ENCODE data around the gene EML3.
"Not testable (repeated sequence)": the region's sequence is repeated elsewhere in the genome, so short reads cannot be mapped to it uniquely, and the experiment has no call there.

The EML3 gene

DNA sequence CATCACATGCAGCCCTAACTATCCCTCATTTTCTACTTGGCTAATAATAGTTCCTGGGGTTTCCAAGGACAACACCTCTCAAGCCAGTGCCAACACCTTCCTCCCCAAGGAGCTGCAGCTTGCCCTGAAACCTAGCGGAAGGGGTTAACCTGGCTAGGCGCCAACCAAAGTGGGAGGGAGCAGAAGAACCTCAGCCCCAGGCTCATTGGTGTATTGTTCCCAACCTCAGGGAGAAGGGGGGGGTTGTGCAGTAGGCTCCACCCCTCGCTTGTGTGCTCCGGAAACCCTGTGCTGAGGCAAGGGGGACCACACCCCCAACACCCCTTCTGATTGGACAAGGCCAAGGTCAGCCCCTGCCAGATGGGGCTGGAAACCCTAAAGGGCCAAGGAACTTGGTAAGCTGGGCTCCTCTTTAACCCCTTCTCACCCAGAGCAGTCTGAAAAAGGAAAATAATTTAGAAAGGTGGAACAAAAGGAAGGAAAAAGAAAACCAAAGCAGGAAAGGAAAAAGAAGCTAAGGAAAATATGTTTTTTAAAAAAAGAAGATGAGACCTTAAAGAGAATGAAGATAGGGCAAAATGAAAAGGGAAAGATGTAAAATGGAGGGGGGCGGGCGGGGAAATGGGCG, 13.4 kb downstream of the EML3 start:
- DNase-seq = peak; percentile 96

- no peak for DNase-seq
Observed at GRCh38 chr11:62595124-62595523, 17.5 kb downstream of the EML3 start.

- DNase-seq = peak; percentile 74
Observed at GRCh38 chr11:62593434-62594044, 19.0 kb downstream of the EML3 start.

DNA sequence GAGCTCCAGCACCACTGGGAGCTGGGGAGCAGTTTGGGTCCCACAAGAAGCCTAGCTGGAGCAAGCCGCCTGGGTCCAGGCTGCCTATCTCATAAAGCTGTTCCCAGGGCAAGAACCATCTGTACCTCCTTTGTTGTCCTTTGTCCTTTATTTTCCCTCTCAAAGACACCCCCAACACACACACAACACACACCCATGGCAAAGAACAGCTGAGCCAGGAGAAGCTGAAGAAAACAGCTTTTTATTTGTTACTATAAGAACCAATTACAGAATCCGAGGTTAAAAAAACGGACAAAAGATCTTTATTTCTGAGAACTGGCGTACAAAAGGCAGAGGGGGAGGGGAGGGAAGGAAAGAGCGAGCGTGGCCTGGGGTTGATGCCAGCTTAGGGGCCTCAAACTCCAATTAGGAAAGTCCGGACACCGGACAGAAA, 19.6 kb downstream of the EML3 start:
- DNase-seq = no peak

DNA sequence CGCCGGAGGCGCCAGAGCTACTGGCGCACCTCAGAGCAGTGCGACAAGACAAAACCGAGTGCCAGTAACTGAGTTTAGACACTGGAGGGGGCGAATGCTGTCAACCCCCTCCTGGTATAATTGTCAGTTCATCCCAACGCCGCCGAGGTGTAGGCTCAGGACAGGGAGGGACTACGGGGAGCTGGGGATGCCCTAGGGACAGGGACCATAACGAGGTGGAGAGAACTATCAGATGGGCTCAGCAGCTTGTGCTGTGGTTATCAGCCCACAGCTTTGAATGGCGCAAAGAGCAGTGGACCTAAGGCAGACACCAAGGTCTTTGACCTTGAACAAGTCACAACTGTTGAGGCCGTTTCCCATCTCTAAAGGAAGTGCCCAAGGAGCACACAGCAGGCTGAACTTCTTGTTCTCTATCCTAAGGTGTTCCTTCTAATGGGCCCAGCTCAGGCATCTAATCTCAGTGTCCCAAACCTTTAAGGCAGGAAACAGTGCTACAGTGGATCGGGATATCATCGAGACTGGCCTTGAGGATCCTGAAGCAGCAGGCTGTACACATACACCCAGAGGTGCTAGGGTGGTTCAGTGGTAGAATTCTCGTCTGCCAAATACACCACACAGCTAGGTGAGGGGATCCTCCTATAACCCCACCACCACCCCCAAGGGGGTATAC, 20.3 kb downstream of the EML3 start:
- no peak for DNase-seq

DNA sequence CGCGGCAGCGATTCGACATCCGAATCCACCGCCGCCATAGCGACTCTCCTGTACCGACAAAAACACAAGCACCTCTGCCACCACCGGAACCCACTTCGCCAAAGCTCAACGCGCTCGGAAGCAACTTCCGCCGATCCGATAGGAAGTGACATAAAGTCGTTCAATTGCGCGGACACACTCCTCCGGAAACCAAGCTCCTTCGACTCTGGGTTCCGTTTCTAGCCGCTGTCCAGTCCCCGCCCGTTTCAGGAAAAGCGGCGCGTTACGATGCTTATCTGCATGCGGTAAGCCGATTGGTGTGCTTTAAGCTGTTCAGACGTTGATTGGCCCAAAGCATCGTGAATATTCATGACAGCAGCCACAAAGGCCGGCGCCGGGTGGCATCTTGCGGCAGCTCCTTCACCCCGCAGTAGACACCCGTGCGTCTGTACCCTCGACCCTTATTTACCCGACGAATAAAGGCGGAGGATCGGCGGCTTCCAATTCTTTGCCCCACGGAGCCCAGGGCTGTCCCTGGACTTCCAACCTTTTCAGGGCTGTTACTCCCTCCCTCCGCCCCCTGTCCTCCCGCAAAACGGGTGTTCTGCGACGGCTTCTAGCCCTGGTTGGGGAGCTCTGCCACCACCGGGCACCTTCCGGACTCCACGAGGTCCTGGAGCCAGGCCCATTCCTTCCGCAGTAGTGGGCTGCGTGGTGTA, 21.0 kb downstream of the EML3 start, which contains the start of gene TUT1:
TUT1 (minus strand) TSS at position 76 of the 698 bp plus-strand sequence; CDS start at position 38, 38 bp downstream.
- DNase-seq = peak; percentile 97

GRCh38 chr11:62588966-62589637, 23.5 kb downstream of the EML3 start:
- DNase-seq = no peak

DNA sequence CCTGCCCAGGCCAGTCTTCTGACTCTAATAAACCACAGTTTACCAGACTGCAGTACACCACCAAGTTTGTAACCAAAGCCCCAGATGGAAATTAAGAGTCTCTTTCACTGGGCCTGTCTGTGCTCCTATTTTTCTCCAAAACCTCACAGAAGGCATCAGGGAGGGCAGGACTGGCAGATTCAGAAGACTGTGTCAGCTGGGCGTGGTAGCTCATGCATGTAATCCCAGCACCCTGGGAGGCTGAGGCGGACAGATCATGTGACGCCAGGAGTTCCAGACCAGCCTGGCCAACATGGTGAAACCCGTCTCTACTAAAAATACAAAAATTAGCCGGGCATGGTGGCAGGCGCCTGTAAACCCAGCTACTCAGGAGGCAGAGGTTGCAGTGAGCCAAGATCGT, 27.2 kb downstream of the EML3 start:
- not testable (repeated sequence) for DNase-seq

GRCh38 chr11:62581735-62582134, 30.8 kb downstream of the EML3 start:
- DNase-seq = not testable (repeated sequence)

GRCh38 chr11:62580959-62581715, 31.4 kb downstream of the EML3 start:
- DNase-seq = no peak

- no peak for DNase-seq
Observed at GRCh38 chr11:62579252-62579651, 33.3 kb downstream of the EML3 start.

- DNase-seq = no peak
Observed at GRCh38 chr11:62578541-62578940, 34.0 kb downstream of the EML3 start.

- DNase-seq = no peak
Observed at GRCh38 chr11:62577046-62577714, 35.4 kb downstream of the EML3 start.

GRCh38 chr11:62575837-62576236, 36.7 kb downstream of the EML3 start:
- no peak for DNase-seq

DNA sequence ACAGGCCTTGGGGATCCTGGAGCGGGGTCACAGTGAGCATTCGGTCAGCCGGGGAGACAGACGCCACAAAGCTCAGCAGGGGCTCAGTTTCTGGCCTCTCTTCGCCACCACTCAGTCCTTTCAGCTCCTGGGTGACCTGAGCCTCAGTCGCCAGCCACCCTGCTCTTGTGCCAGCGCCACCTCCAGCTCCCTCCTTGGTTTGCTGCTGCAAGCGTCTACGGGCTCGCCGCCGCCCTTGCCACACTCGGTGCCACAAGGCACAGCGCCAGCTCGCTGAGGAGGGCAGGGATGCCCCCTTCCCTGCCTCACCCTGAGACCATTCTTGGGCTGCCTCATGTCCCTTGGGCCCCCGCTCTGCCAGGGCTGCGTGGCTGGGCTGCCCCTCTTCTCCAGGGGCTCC, 37.4 kb downstream of the EML3 start:
- no peak for DNase-seq

DNA sequence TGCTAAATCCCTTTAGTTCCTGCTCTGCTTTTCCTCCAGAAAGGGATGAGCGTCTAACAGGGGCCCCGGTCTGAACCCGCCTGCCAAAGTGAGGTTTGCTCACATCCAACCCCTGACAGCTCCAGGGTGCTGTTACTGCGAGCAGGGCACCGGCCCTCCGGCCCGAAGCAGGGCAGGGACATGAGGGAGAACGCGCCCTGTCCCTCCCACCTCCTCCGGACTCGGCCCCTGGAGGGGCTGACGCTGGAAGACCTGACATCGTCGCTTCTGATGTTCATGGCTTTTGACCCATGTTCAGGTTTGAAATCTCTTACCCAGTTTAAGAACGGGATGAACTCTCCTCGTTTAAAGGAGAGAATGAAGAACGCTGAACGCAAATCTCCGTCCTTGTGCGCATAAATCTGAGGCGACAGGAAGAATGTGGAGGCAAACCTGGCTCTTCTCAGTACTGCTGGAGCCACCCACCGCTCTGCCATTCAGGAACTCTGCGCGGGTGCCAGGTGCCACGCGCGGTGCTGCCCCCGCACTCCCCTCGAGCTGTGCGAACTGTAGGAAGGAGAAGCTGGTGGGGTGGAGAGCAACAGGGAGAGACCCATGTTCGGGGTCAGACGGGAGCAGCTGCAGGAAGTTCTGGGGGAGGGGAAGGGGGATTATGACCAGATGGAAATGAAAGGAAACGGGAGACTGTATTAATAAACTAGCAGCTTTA, 38.1 kb downstream of the EML3 start:
- DNase-seq = peak; percentile 69

GRCh38 chr11:62573592-62574362, 38.8 kb downstream of the EML3 start, which contains the start of gene EEF1G:
Gene EEF1G (minus strand): TSS chr11:62573891. CDS start chr11:62573842, 49 bp downstream.
- DNase-seq = peak; percentile 100

- no peak for DNase-seq
Observed at GRCh38 chr11:62573006-62573591, 39.5 kb downstream of the EML3 start.

DNA sequence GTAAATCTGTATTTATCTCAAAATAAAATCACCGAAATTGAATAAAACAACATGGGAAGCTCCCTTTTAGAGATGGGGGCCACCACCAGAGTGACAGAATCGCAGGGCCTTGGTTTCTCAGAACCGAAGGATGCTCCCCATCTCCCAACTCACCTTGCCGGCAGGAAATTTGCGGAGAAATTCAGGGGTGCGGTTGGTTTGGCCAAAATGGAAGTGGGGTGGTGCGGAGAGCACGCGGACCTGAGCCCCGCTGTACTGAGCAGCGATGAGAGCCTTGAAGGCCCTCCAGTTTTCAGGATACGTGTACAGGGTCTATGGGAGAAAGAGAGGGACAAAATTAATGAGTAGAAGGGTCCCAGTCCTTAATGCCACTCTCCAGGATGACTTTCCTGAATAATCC, 40.1 kb downstream of the EML3 start:
- DNase-seq = no peak

DNA sequence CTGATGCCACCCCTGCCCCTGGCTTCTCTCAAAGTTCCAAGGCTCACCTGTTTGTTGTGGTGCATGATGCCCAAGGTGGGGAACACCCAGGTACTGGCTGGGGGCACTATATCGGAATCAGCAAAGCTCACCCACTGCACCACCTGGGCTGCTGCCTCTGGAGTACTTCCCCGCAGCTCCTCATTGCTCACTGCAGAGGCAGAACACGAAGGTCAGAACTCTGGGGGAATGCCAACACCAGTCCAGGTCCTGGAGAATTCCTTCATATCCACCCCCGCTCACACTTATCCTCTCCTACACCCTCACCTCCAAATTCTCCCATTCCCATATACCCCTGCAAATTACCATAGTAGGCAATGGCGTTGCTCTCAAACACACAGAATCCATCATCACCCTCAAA, 41.1 kb downstream of the EML3 start:
- not testable (repeated sequence) for DNase-seq

Data from left hindlimb (tissue), 1 donor.